Heart left ventricle (tissue), 16 donors: ENCODE results near the gene EEF1AKMT4. TPM values are rescaled to one million over a fixed set of nuclear protein-coding genes. Genes with fewer than 3 reads are reported as not detected.

Experiments
- ATAC-seq, 4 donors: fragments of 200-7000 bp; cut with Tn5 transposase; one replicate each; pipeline ENCODE4 v1.9.1; 2020 to 2022; ENCODE audit warnings: moderate library complexity in 4 of 4, mild to moderate bottlenecking in 3 of 4, moderate number of reproducible peaks in 1 of 4
- DNase-seq, 5 donors: peaks; one replicate each; pipeline ENCODE4 v3.0.0-alpha.2; 2020
- H3K27ac ChIP-seq, 12 donors: fragments of 200-600 bp; sonication (generic) in 4 of 12; one replicate each; pipeline versions ENCODE4 v1.5.0 to v1.8.0; 2016 to 2022; ENCODE audit warnings: mild to moderate bottlenecking in 2 of 12
- H3K27me3 ChIP-seq, 9 donors: fragments of 200-600 bp; sonication (generic) in 2 of 9; one replicate each; pipeline versions ENCODE4 v1.5.1 to v1.8.0; 2016 to 2022; ENCODE audit warnings: mild to moderate bottlenecking in 3 of 9
- H3K36me3 ChIP-seq, 9 donors: fragments of 200-600 bp; sonication (generic) in 2 of 9; one replicate each; pipeline versions ENCODE4 v1.5.0 to v1.8.0; 2018 to 2022; ENCODE audit warnings: mild to moderate bottlenecking in 2 of 9
- H3K4me1 ChIP-seq, 12 donors: fragments of 200-600 bp; sonication (generic) in 4 of 12; one replicate each; pipeline versions ENCODE4 v1.5.0 to v1.8.0; 2016 to 2022; ENCODE audit warnings: mild to moderate bottlenecking in 3 of 12
- H3K4me3 ChIP-seq, 12 donors: fragments of 200-600 bp; sonication (generic) in 4 of 12; one replicate each; pipeline versions ENCODE4 v1.5.0 to v1.8.0; 2017 to 2022; ENCODE audit warnings: mild to moderate bottlenecking in 9 of 12, moderate library complexity in 4 of 12
- H3K9me3 ChIP-seq, 12 donors: fragments of 200-600 bp; sonication (generic) in 4 of 12; one replicate each; pipeline versions ENCODE4 v1.5.0 to v1.8.0; 2016 to 2022; ENCODE audit warnings: mild to moderate bottlenecking in 1 of 12
- CTCF ChIP-seq, 12 donors: fragments of 200-600 bp; sonication (generic) in 4 of 12; IDR thresholded peaks; one replicate each; pipeline versions ENCODE4 v1.5.0 to v1.8.0; 2018 to 2022; ENCODE audit warnings: antibody characterized with exemption in 12 of 12, mild to moderate bottlenecking in 5 of 12
- POLR2A ChIP-seq, 2 donors: fragments of 450-650 bp; IDR thresholded peaks; one replicate each; pipeline ENCODE4 v1.6.1; 2017; ENCODE audit warnings: antibody characterized with exemption in 2 of 2, mild to moderate bottlenecking in 2 of 2, moderate library complexity in 2 of 2
- WGBS, 4 donors: extraction: QIAGEN DNeasy Blood & Tissue Kit in 2 of 4; methylation state at CpG; one replicate each; pipeline versions ENCODE4 v1.1.5 to v1.1.7; 2013 to 2018; 5-methylcytosine and 5-hydroxymethylcytosine counted together
- intact Hi-C, 10 donors: fragments of 100-400 bp; cut with DNase I; formaldehyde crosslinking; loops; one replicate each; pipeline versions ENCODE4 v1.11.1 to v1.14.2; 2022
- polyA plus RNA-seq, 2 donors: library from polyadenylated mRNA; stranded (reverse); fragments of 200-250 nt; gene quantifications; one replicate each; pipeline ENCODE4 v1.2.3, GENCODE V29; 2013
- total RNA-seq, 9 donors: library from RNA; depleted of rRNA in 2 of 9; stranded (reverse); fragments of >200 nt in 2 of 9; fragmentation: NEBNext Ultra II Directional in 3 of 9; extraction: Animal tissue kit (Norgen Biotek cat#: 25700) in 3 of 9; gene quantifications; one replicate each; pipeline versions ENCODE4 v1.1.0 to v1.2.4, GENCODE V29; 2016 to 2023
- donor health status: ischemic (EF 13 %, LVEDD 7.1; RV severe dilation, severe dysfunction).
- donor health status: healthy with polysubstance abuse.
- donor health status: DM: no; HTN: yes; CAD: no.
- donor health status: DM: no; HTN: no; CAD: no.
- donor health status: ischemic (EF 25% LVEDD 6.9; RV normal size, moderate dysfunction).
- donor health status: ischemic (EF 25% LVEDD 5.7; RV mildly dilated, moderate dysfunction).
- donor health status: healthy.
- donor health status: DM: yes; HTN: yes; CAD: no.
- donor health status: ischemic (EF 35%, LVEDD 5.7; RV mildly dilated, moderate dysfunction).
- donor health status: nonischemic (EF 11% LVEDD 7.7; RV severe dilation, severe dysfunction).
- donor health status: DM: yes; HTN: yes; CAD: no.
- donor health status: PGD.
- donor health status: ischemic (EF 29% LVEDD 5.4; RV normal size, mild dysfunction).
- donor health status: nonischemic (EF 23%, LVEDD 6.1; RV moderate dilation, normal function).

The EEF1AKMT4 gene
- total and polyA plus RNA-seq, 11 donors = 0.66 to 16.7 (median 2.1) TPM

GRCh38 chr3:184289426-184289938 is 40.0 kb downstream of the EEF1AKMT4 start:
- intact Hi-C loops = loop anchor here in 6 of 10 donors (1.0 to 10.0 kb wide), 3 partner anchors 394 to 395 kb away; no protein-coding TSS in a partner anchor

GRCh38 chr3:184290331-184290730 is 40.9 kb downstream of the EEF1AKMT4 start:
- no peak overlapping the region for H3K4me3 ChIP-seq
- no peaks in the 10 kb centered on the region for H3K4me1 ChIP-seq
- no peaks in the 10 kb centered on the region for H3K9me3 ChIP-seq
- TF ChIP-seq CTCF (IDR thresholded peaks at IDR 0.05) (no peak), POLR2A (IDR thresholded peaks at IDR 0.05) (no peak)
- peaks cover 0 to 10% (median 3%) of the 10 kb centered on the region in 9 donors for H3K27me3 ChIP-seq
- H3K36me3 ChIP-seq = no peaks in the 10 kb centered on the region
- ATAC-seq (no peak), DNase-seq (no peak)
- intact Hi-C loops = loop anchor here in 4 of 10 donors (5.0 to 10.0 kb wide), 4 partner anchors 116 to 396 kb away; partner anchors contain the start of gene AP2M1 (in 1 of the 4)
- WGBS, 4 donors = 81 to 89% (median 86%) methylated on average over 10 of the region's 10 CpGs
- H3K27ac ChIP-seq = no peak overlapping the region

More at GRCh38 chr3:184289426-184289938, 40.0 kb downstream of the EEF1AKMT4 start:
- ATAC-seq (peak; percentile 14 to 54 (median 47)), DNase-seq (peak in 2 of 5 donors; percentile 40 to 44)
- 8 to 16% (median 10%) methylated on average over 10 of the region's 10 CpGs for WGBS, 4 donors
- TF ChIP-seq POLR2A (IDR thresholded peaks at IDR 0.05) = no peak
- TF ChIP-seq CTCF (IDR thresholded peaks at IDR 0.05) = peak in 11 of 12 donors; percentile 36 to 66 (median 53)
- H3K9me3 ChIP-seq = no peaks in the 10 kb centered on the region
- no peak overlapping the region for H3K27ac ChIP-seq
- H3K36me3 ChIP-seq = no peaks in the 10 kb centered on the region
- no peak overlapping the region for H3K4me3 ChIP-seq
- peaks cover 0 to 7% (median 0%) of the 10 kb centered on the region in 12 donors for H3K4me1 ChIP-seq
- peaks cover 0 to 10% (median 3%) of the 10 kb centered on the region in 9 donors for H3K27me3 ChIP-seq

- no peaks in the 10 kb centered on the region for H3K9me3 ChIP-seq
- H3K4me1 ChIP-seq = no peaks in the 10 kb centered on the region
- no peaks in the 10 kb centered on the region for H3K36me3 ChIP-seq
- H3K4me3 ChIP-seq = no peak overlapping the region
- ATAC-seq = no peak
- H3K27ac ChIP-seq = no peak overlapping the region
- TF ChIP-seq CTCF (IDR thresholded peaks at IDR 0.05) = no peak
- no peak for TF ChIP-seq POLR2A (IDR thresholded peaks at IDR 0.05)
- intact Hi-C loops = loop anchor here in 4 of 10 donors (5.0 to 10.0 kb wide), 4 partner anchors 116 to 396 kb away; partner anchors contain the start of gene AP2M1 (in 1 of the 4)
- 87 to 91% (median 87%) methylated on average over 22 of the region's 22 CpGs for WGBS, 4 donors
- no peak for DNase-seq
- peaks cover 0 to 10% (median 3%) of the 10 kb centered on the region in 9 donors for H3K27me3 ChIP-seq
These were observed 41.7 kb downstream of the EEF1AKMT4 start for GRCh38 chr3:184291044-184291737.
